Neural crest cell (in vitro differentiated cells): ENCODE results near the gene MAP2K4. TPM values are rescaled to one million over a fixed set of nuclear protein-coding genes. Genes with fewer than 3 reads are reported as not detected.
A peak's percentile ranks its signal among the peaks of the same experiment; 100 is the strongest.

Experiments
- DNase-seq: peaks from one replicate; pipeline ENCODE4 v3.0.0; 2021; ENCODE audit warnings: low read depth, mixed read lengths, low spot score
- H3K27ac Mint-ChIP-seq: one replicate; pipeline ENCODE4 v1.8.0; 2021; ENCODE audit warnings: mild to moderate bottlenecking, mixed read lengths; ENCODE audit not compliant: unreplicated experiment
- H3K27me3 Mint-ChIP-seq: 2 replicates; pipeline ENCODE4 v1.8.0; 2021; ENCODE audit warnings: low read depth, mild to moderate bottlenecking, mixed read lengths
- H3K36me3 Mint-ChIP-seq: 2 replicates; pipeline ENCODE4 v1.8.0; 2021; ENCODE audit warnings: low read depth, mild to moderate bottlenecking, mixed read lengths
- H3K4me1 Mint-ChIP-seq: 2 replicates; pipeline ENCODE4 v1.8.0; 2021; ENCODE audit warnings: mixed read lengths
- H3K4me3 Mint-ChIP-seq: one replicate; pipeline ENCODE4 v1.8.0; 2021; ENCODE audit warnings: mild to moderate bottlenecking, mixed read lengths
- H3K9me3 Mint-ChIP-seq: 2 replicates; pipeline ENCODE4 v1.8.0; 2021; ENCODE audit warnings: mixed read lengths
- CTCF ChIP-seq: fragments of 200-600 bp; sonication (generic); conservative IDR thresholded peaks from 2 replicates; pipeline ENCODE4 v1.5.0; 2021; ENCODE audit warnings: antibody characterized with exemption, mild to moderate bottlenecking
- microRNA-seq: library from miRNA; unstranded; fragments of <30 nt; microRNA quantifications from one replicate; pipeline ENCODE4, GENCODE V29; 2020
- total RNA-seq: library from RNA; stranded (reverse); gene quantifications from 2 replicates; pipeline ENCODE4 v1.2.1, GENCODE V29; 2021

The MAP2K4 gene
- total RNA-seq, 1 donor from 2014 or later = 47.5 TPM

- no peak for TF ChIP-seq CTCF
- H3K36me3 Mint-ChIP-seq = no peaks in the 10 kb centered on the region
- no peak overlapping the region for H3K27ac Mint-ChIP-seq
- no peak for DNase-seq
- H3K9me3 Mint-ChIP-seq = no peaks in the 10 kb centered on the region
- H3K4me1 Mint-ChIP-seq = no peaks in the 10 kb centered on the region
- H3K27me3 Mint-ChIP-seq = no peaks in the 10 kb centered on the region
- no peak overlapping the region for H3K4me3 Mint-ChIP-seq
Observed at GRCh38 chr17:12178644-12179330, 158.1 kb downstream of the MAP2K4 start.

DNA sequence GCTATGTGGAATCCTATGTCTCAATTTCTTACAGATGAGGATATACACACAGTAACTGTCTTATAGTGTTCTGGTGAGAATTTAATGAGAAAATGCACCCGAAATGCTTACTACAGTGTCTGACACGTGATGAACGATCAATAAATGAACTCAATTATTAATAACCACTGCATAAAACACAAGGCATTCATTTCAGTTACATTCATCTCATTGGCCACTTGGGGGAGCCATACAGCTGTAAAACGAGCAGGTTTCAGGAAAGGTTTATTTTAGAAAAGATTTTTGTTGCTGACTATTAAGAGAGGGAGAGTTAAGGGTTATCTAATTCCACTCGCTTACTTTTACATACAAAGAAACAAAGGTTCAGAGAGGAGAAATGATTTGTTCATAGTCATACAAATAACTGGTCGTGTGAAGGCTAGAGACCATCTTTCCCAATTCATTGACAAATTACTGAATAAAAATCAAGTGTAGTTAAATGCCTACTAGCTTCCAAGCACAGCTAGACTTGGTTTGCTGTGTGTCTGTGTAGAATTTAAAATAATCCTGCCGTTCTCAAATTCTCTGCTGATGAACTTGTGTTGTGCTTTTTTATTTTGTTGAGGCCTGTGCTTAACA is 160.1 kb downstream of the MAP2K4 start:
- H3K9me3 Mint-ChIP-seq = no peaks in the 10 kb centered on the region
- peak; percentile 39 for DNase-seq
- H3K4me3 Mint-ChIP-seq = no peak overlapping the region
- H3K27ac Mint-ChIP-seq = no peak overlapping the region
- peak; percentile 92 for TF ChIP-seq CTCF
- H3K27me3 Mint-ChIP-seq = no peaks in the 10 kb centered on the region
- H3K36me3 Mint-ChIP-seq = peaks cover 3% of the 10 kb centered on the region
- no peaks in the 10 kb centered on the region for H3K4me1 Mint-ChIP-seq

DNA sequence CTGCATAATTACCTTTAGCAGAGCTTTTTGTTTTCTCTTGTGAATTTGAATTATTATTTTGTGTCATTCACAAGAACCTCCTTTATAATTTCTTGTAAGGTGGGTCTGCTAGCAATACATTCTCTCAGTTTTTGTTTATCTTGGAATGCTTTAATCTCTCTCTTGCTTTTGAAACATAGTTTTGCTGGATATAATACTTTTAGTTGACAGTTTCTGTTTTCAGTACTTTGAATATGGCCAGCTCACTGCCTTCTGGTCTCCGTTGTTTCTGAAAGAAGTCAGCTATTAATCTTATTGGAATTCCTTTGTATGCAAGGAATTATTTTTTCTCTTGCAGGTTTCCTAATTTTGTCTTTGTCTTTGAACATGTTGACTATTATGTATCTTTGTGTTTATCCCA is 167.0 kb downstream of the MAP2K4 start:
- H3K27ac Mint-ChIP-seq = no peak overlapping the region
- no peak overlapping the region for H3K4me3 Mint-ChIP-seq
- H3K27me3 Mint-ChIP-seq = no peaks in the 10 kb centered on the region
- H3K36me3 Mint-ChIP-seq = peaks cover 15% of the 10 kb centered on the region
- DNase-seq = no peak
- no peaks in the 10 kb centered on the region for H3K4me1 Mint-ChIP-seq
- TF ChIP-seq CTCF = no peak
- H3K9me3 Mint-ChIP-seq = peaks cover 17% of the 10 kb centered on the region

DNA sequence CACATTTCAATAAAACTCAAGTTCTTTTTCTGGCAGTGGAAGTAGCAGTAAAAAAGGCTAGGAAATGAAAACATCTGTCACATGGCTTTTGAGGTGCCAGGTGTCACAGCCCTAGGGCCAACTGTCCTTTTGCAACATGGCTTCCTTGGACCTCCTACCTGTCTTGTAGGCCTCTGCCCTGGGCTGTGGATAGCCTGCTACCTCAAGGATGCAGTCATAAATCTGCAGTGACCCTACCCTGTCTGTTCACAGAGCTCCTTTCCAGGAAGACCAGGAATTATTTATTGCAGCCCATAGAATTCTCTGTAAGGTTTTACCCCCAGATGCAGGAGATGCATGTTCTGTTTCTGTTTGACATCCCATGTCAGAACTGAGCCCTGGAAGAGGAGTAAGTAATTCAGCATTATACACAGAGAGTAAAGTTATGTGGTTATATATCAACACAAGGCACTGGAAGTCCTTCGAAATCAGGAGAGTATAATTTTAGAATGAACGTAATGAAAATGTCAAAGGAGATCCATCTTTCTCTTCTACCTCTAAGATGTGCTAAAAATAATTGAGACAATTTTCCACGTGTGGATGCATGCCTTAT is 172.6 kb downstream of the MAP2K4 start:
- H3K4me3 Mint-ChIP-seq = no peak overlapping the region
- TF ChIP-seq CTCF = no peak
- no peak overlapping the region for H3K27ac Mint-ChIP-seq
- H3K27me3 Mint-ChIP-seq = no peaks in the 10 kb centered on the region
- peaks cover 7% of the 10 kb centered on the region for H3K36me3 Mint-ChIP-seq
- no peaks in the 10 kb centered on the region for H3K4me1 Mint-ChIP-seq
- DNase-seq = no peak
- peaks cover 10% of the 10 kb centered on the region for H3K9me3 Mint-ChIP-seq

Small RNAs within 50 kb of the gene (microRNA-seq; reads per million reads assigned to microRNA genes)
- 21,868 reads per million, percentile 97 among the genes with 10 or more reads in this experiment for gene MIR744

Other genes with a start within 250 kb of the MAP2K4 start
- 7.5 and 8.1 TPM in 2 replicates for gene ZNF18, start 23.4 kb upstream of the MAP2K4 start, total RNA-seq